HepG2 (cell line): ENCODE data around the gene SLC22A23. TPM values are rescaled to one million over a fixed set of nuclear protein-coding genes. Genes with fewer than 3 reads are reported as not detected.

Experiments
- AKAP8 ChIP-seq: sonication (generic); formaldehyde crosslinking; IDR thresholded peaks from 2 replicates; pipeline ENCODE4 v1.5.1; 2020; ENCODE audit warnings: mild to moderate bottlenecking, missing genetic modification reagents
- EP300 ChIP-seq, 3 experiments: sonication (generic) in 1 of 3; formaldehyde crosslinking in 1 of 3; IDR thresholded peaks; 2 replicates each; pipeline versions ENCODE4 v1.5.1 to v1.6.1; 2011 to 2020; ENCODE audit warnings: low read depth in 2 of 3, low read length in 2 of 3, borderline replicate concordance in 1 of 3, improper control_type of control experiment in 1 of 3, mild to moderate bottlenecking in 1 of 3, missing genetic modification reagents in 1 of 3, moderate library complexity in 1 of 3
- FOSL2 ChIP-seq: sonication (generic); formaldehyde crosslinking; IDR thresholded peaks from 2 replicates; pipeline ENCODE4 v1.4.0; 2020; ENCODE audit warnings: missing genetic modification reagents
- FOXA3 ChIP-seq: IDR thresholded peaks from 2 replicates; pipeline ENCODE4 v1.6.1; 2016; ENCODE audit warnings: missing genetic modification reagents, missing compliant biosample characterization
- U2AF1 ChIP-seq: fragments of 200-400 bp; formaldehyde crosslinking; optimal IDR thresholded peaks from 2 replicates; pipeline ENCODE3; 2017; ENCODE audit warnings: mild to moderate bottlenecking, low read depth, low read length
- ZFP90 ChIP-seq: sonication (generic); formaldehyde crosslinking; IDR thresholded peaks from 2 replicates; pipeline ENCODE4 v1.8.0; 2022; ENCODE audit warnings: missing genetic modification reagents, mild to moderate bottlenecking, inconsistent platforms, borderline replicate concordance
- ZNF143 ChIP-seq: sonication (generic); formaldehyde crosslinking; IDR thresholded peaks from 2 replicates; pipeline ENCODE4 v1.4.0; 2020; ENCODE audit warnings: missing genetic modification reagents
- ZNF382 ChIP-seq: sonication (generic); formaldehyde crosslinking; IDR thresholded peaks from 2 replicates; pipeline ENCODE4 v1.5.0; 2020; ENCODE audit warnings: missing genetic modification reagents, mild to moderate bottlenecking, borderline replicate concordance
- ZNF432 ChIP-seq: sonication (generic); formaldehyde crosslinking; IDR thresholded peaks from 2 replicates; pipeline ENCODE4 v1.5.0; 2020; ENCODE audit warnings: missing genetic modification reagents, mild to moderate bottlenecking, borderline replicate concordance
- ZNF788 ChIP-seq: sonication (generic); formaldehyde crosslinking; IDR thresholded peaks from 2 replicates; pipeline ENCODE4 v1.5.0; 2020; ENCODE audit warnings: mild to moderate bottlenecking, missing genetic modification reagents, borderline replicate concordance
- polyA plus RNA-seq, 8 experiments: library from polyadenylated mRNA; depleted of rRNA in 3 of 8; stranded (reverse) in 7 of 8; unstranded in 1 of 8; fragments of >200 nt; fragmentation: Illumina TruSeq in 4 of 8; extraction: Trizol in 4 of 8; gene quantifications; 2 replicates each; pipeline versions ENCODE4 v1.2.1 to v1.2.3, GENCODE V29; 2011 to 2016; ENCODE audit warnings: low read depth in 4 of 8, missing spikeins in 1 of 8, mixed read lengths in 1 of 8; ENCODE audit not compliant: insufficient read depth in 1 of 8
- total RNA-seq, 5 experiments: library from RNA; depleted of rRNA; stranded (reverse); fragments of >200 nt; fragmentation: Illumina TruSeq; extraction: Trizol; gene quantifications; 2 replicates each; pipeline ENCODE4 v1.2.3, GENCODE V29; 2016; ENCODE audit warnings: low read depth in 1 of 5
- TF ChIP-seq, protein P1 (sequence below): sonication (generic); formaldehyde crosslinking; IDR thresholded peaks from 2 replicates; pipeline ENCODE4 v1.4.0; 2020; ENCODE audit warnings: low read depth, missing genetic modification reagents
- TF ChIP-seq, protein P2 (sequence below): sonication (generic); formaldehyde crosslinking; IDR thresholded peaks from one replicate; pipeline ENCODE4 v1.5.1; 2020; ENCODE audit warnings: mild to moderate bottlenecking, missing genetic modification reagents; ENCODE audit errors: not compliant biosample characterization
- TF ChIP-seq, protein P3 (sequence below): sonication (generic); formaldehyde crosslinking; IDR thresholded peaks from 2 replicates; pipeline ENCODE4 v1.9.0; 2021; ENCODE audit warnings: missing genetic modification reagents, borderline replicate concordance

Gene SLC22A23
- total and polyA plus RNA-seq, 2 of the 13 experiments (the other 11 are each of a cell fraction or from before 2014, with no cell fraction given): 11.8 to 17.5 TPM

DNA sequence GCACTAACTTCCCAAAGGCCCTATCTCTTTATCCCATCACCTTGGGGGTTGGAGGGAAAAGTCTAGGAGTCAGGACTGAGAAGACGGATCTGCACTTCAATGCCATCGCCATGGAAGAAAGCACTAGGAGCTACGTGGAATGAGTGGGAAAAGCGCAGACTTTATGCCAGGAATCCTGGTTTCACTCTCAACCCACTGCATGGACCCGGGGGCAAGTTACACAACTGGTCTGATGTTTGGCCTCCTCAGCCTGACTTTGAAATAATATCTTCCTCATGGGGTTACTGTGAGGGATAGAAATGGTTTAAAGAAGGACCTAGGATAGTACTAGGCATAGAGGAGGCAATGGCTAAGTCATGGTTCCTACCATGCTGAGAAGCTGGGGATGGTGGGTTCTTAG lies 211.6 kb downstream of the SLC22A23 start (continued):
- TF ChIP-seq, protein P1, sequence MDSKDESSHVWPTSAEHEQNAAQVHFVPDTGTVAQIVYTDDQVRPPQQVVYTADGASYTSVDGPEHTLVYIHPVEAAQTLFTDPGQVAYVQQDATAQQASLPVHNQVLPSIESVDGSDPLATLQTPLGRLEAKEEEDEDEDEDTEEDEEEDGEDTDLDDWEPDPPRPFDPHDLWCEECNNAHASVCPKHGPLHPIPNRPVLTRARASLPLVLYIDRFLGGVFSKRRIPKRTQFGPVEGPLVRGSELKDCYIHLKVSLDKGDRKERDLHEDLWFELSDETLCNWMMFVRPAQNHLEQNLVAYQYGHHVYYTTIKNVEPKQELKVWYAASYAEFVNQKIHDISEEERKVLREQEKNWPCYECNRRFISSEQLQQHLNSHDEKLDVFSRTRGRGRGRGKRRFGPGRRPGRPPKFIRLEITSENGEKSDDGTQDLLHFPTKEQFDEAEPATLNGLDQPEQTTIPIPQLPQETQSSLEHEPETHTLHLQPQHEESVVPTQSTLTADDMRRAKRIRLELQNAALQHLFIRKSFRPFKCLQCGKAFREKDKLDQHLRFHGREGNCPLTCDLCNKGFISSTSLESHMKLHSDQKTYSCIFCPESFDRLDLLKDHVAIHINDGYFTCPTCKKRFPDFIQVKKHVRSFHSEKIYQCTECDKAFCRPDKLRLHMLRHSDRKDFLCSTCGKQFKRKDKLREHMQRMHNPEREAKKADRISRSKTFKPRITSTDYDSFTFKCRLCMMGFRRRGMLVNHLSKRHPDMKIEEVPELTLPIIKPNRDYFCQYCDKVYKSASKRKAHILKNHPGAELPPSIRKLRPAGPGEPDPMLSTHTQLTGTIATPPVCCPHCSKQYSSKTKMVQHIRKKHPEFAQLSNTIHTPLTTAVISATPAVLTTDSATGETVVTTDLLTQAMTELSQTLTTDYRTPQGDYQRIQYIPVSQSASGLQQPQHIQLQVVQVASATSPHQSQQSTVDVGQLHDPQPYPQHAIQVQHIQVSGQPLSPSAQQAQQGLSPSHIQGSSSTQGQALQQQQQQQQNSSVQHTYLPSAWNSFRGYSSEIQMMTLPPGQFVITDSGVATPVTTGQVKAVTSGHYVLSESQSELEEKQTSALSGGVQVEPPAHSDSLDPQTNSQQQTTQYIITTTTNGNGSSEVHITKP: no peak
- TF ChIP-seq ZNF382 (CRISPR knock-in tag): no peak
- peak; percentile 27; the same call in 1 of the 2 replicates for TF ChIP-seq FOXA3 (CRISPR knock-in tag)
- TF ChIP-seq, protein P2, sequence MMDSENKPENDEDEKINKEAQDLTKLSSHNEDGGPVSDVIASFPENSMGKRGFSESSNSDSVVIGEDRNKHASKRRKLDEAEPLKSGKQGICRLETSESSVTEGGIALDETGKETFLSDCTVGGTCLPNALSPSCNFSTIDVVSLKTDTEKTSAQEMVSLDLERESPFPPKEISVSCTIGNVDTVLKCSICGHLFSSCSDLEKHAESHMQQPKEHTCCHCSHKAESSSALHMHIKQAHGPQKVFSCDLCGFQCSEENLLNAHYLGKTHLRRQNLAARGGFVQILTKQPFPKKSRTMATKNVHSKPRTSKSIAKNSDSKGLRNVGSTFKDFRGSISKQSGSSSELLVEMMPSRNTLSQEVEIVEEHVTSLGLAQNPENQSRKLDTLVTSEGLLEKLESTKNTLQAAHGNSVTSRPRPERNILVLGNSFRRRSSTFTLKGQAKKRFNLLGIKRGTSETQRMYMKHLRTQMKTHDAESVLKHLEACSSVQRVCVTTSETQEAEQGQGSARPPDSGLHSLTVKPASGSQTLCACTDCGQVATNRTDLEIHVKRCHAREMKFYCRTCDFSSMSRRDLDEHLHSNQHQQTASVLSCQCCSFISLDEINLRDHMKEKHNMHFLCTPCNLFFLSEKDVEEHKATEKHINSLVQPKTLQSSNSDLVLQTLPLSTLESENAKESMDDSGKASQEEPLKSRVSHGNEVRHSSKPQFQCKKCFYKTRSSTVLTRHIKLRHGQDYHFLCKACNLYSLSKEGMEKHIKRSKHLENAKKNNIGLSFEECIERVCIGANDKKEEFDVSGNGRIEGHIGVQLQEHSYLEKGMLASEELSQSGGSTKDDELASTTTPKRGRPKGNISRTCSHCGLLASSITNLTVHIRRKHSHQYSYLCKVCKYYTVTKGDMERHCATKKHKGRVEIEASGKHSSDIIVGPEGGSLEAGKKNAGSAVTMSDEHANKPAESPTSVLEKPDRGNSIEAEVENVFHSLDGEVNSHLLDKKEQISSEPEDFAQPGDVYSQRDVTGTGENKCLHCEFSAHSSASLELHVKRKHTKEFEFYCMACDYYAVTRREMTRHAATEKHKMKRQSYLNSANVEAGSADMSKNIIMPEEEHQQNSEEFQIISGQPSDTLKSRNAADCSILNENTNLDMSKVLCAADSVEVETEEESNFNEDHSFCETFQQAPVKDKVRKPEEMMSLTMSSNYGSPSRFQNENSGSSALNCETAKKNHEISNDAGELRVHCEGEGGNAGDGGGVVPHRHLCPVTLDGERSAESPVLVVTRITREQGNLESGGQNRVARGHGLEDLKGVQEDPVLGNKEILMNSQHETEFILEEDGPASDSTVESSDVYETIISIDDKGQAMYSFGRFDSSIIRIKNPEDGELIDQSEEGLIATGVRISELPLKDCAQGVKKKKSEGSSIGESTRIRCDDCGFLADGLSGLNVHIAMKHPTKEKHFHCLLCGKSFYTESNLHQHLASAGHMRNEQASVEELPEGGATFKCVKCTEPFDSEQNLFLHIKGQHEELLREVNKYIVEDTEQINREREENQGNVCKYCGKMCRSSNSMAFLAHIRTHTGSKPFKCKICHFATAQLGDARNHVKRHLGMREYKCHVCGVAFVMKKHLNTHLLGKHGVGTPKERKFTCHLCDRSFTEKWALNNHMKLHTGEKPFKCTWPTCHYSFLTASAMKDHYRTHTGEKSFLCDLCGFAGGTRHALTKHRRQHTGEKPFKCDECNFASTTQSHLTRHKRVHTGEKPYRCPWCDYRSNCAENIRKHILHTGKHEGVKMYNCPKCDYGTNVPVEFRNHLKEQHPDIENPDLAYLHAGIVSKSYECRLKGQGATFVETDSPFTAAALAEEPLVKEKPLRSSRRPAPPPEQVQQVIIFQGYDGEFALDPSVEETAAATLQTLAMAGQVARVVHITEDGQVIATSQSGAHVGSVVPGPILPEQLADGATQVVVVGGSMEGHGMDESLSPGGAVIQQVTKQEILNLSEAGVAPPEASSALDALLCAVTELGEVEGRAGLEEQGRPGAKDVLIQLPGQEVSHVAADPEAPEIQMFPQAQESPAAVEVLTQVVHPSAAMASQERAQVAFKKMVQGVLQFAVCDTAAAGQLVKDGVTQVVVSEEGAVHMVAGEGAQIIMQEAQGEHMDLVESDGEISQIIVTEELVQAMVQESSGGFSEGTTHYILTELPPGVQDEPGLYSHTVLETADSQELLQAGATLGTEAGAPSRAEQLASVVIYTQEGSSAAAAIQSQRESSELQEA (CRISPR knock-in tag): no peak
- TF ChIP-seq ZNF788 (CRISPR knock-in tag): no peak
- no peak for TF ChIP-seq ZNF143 (CRISPR knock-in tag)
- TF ChIP-seq EP300 (IDR thresholded peaks at IDR 0.05; ENCODE audit: low read depth in 2 of 2, low read length in 2 of 2): 0 out of 4 replicates have a peak, but pooled peaks of 1 of the 2 experiments have one; percentile 23
- TF ChIP-seq EP300 (CRISPR knock-in tag; IDR thresholded peaks at IDR 0.05; ENCODE audit: borderline replicate concordance): no peak
- peak; percentile 51; the same call in 1 of the 2 replicates for TF ChIP-seq FOSL2 (CRISPR knock-in tag)
- no peak for TF ChIP-seq AKAP8 (CRISPR knock-in tag)
- TF ChIP-seq ZFP90 (CRISPR knock-in tag): no peak
- TF ChIP-seq ZNF432 (CRISPR knock-in tag): no peak
- TF ChIP-seq, protein P3, sequence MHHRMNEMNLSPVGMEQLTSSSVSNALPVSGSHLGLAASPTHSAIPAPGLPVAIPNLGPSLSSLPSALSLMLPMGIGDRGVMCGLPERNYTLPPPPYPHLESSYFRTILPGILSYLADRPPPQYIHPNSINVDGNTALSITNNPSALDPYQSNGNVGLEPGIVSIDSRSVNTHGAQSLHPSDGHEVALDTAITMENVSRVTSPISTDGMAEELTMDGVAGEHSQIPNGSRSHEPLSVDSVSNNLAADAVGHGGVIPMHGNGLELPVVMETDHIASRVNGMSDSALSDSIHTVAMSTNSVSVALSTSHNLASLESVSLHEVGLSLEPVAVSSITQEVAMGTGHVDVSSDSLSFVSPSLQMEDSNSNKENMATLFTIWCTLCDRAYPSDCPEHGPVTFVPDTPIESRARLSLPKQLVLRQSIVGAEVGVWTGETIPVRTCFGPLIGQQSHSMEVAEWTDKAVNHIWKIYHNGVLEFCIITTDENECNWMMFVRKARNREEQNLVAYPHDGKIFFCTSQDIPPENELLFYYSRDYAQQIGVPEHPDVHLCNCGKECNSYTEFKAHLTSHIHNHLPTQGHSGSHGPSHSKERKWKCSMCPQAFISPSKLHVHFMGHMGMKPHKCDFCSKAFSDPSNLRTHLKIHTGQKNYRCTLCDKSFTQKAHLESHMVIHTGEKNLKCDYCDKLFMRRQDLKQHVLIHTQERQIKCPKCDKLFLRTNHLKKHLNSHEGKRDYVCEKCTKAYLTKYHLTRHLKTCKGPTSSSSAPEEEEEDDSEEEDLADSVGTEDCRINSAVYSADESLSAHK: no peak
- no peak for TF ChIP-seq U2AF1
